Mucosa of descending colon (tissue), 3 donors: ENCODE data around the gene ADIPOQ. TPM values are rescaled to one million over a fixed set of nuclear protein-coding genes. Genes with fewer than 3 reads are reported as not detected.
A peak's percentile ranks its signal among the peaks of the same experiment; 100 is the strongest.

ENCODE experiments used
- ATAC-seq: fragments of 200-7000 bp; cut with Tn5 transposase; one replicate; pipeline ENCODE4 v1.9.1; 2020; ENCODE audit warnings: mild to moderate bottlenecking, moderate library complexity
- DNase-seq, 3 donors: peaks; one replicate each; pipeline ENCODE4 v3.0.0-alpha.2; 2020
- H3K36me3 ChIP-seq: fragments of 200-600 bp; one replicate; pipeline ENCODE4 v1.8.0; 2021; ENCODE audit warnings: low read depth, mild to moderate bottlenecking
- H3K4me1 ChIP-seq: fragments of 200-600 bp; one replicate; pipeline ENCODE4 v1.8.0; 2021; ENCODE audit warnings: low read depth, mild to moderate bottlenecking
- H3K4me3 ChIP-seq: fragments of 200-600 bp; one replicate; pipeline ENCODE4 v1.8.0; 2021; ENCODE audit warnings: mild to moderate bottlenecking
- H3K9me3 ChIP-seq: fragments of 200-600 bp; one replicate; pipeline ENCODE4 v1.8.0; 2021; ENCODE audit warnings: mild to moderate bottlenecking
- CTCF ChIP-seq: fragments of 200-600 bp; IDR thresholded peaks from one replicate; pipeline ENCODE4 v1.8.0; 2022; ENCODE audit warnings: antibody characterized with exemption, mild to moderate bottlenecking
- intact Hi-C, 2 donors: fragments of 100-400 bp; cut with DNase I in 1 of 2; cut with micrococcal nuclease in 1 of 2; formaldehyde crosslinking; loops; one replicate each; pipeline versions ENCODE4 v1.11.0 to v1.11.1; 2022; cut with DNase I, micrococcal nuclease
- total RNA-seq, 3 donors: library from RNA; stranded (reverse); fragmentation: NEBNext Ultra II Directional in 2 of 3; extraction: Animal tissue kit (Norgen Biotek cat#: 25700) in 2 of 3; gene quantifications; one replicate each; pipeline versions ENCODE4 v1.2.1 to v1.2.4, GENCODE V29; 2021 to 2023
- donor health status: DM: no; HTN: no; CAD: no; lungs with moderate emphysema.
- donor health status: DM: no; HTN: no; CAD: no.
- donor health status: DM: no; HTN: yes; CAD: no.

The ADIPOQ gene
- total RNA-seq, 3 donors from 2014 or later = 0.12 to 4.7 (median 1.3) TPM

DNA sequence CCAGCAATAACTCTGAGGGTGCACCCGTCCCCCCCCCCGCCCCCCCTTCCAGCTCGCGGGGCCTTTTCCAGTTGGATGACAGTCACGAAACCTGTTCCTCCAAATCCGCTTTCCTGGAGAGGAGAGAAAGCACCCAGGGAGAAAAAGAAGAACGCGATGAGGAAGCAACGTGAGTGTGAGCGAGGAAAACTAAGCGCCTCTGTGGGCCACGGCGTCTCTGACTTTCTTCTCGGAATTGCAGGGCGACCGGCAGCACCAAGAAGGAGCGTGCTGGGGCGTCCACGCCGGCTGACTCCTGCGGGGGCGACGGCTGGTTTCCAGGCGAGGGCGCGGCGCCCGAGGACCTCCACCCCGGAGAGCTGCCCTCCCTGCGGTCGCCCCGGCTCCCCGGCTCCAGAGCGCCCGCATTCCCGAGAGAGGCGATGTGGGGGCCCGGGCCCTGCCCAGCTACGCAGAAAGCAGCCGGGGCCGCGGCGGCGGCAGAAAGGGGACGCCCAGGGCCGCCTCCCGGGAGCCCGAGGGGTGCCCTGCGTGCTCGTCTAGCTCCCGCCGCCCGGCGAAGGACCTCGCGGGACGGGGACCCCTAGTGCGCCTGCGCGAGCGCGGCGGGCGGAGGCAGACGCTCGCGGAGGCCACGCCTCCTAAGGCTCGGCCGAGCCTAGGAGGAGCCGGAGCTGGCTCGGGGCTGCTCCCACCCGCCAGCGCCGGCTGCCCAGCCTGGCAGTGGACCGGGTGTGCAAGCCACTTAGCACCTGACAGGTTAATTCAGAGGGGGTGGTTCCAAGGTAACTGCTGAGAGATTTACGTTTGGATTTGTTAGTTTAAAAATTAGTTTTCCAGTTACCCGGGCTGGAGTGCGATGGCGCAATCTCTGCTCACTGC, 15.3 kb upstream of the ADIPOQ start:
- H3K36me3 ChIP-seq = no peaks in the 10 kb centered on the region
- H3K4me3 ChIP-seq = peak overlapping the region; percentile 9
- no peaks in the 10 kb centered on the region for H3K9me3 ChIP-seq
- DNase-seq (peak; percentile 78 to 88 (median 85)), ATAC-seq (peak; percentile 98)
- H3K4me1 ChIP-seq = peaks cover 14% of the 10 kb centered on the region
- no peak for TF ChIP-seq CTCF
- intact Hi-C loops = loop anchor here (5.0 to 10.0 kb wide), 2 partner anchors 212 to 215 kb away; partner anchors contain the start of gene AHSG (in 2 of the 2)

DNA sequence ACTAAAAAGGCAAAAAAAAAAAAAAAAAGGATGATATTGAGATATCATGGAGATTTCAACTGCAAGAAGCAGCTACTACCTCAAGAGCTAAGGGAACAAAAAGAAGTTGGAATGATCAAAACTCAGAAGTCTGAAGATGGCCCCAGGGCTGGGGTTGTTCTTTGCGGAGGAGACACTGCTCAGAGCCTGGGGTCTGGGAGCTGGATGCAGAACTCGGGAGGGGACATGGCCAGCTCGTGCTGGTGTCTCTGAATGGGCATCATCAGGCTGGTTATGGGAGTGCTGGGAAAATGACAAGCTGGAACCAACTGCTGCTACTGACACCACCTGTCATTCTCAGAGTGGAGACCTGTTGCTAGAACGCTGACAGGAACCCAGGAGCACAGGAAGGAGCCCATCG, 14.2 kb upstream of the ADIPOQ start:
- no peak for TF ChIP-seq CTCF
- Histone ChIP-seq H3K9me3 (no peaks in the 10 kb centered on the region), H3K4me1 (peaks cover 14% of the 10 kb centered on the region), H3K4me3 (no peak overlapping the region), H3K36me3 (no peaks in the 10 kb centered on the region)
- intact Hi-C loops = loop anchor here (5.0 to 10.0 kb wide), 2 partner anchors 214 to 216 kb away; partner anchors contain the start of gene AHSG (in 2 of the 2)
- ATAC-seq (no peak), DNase-seq (no peak)

DNA sequence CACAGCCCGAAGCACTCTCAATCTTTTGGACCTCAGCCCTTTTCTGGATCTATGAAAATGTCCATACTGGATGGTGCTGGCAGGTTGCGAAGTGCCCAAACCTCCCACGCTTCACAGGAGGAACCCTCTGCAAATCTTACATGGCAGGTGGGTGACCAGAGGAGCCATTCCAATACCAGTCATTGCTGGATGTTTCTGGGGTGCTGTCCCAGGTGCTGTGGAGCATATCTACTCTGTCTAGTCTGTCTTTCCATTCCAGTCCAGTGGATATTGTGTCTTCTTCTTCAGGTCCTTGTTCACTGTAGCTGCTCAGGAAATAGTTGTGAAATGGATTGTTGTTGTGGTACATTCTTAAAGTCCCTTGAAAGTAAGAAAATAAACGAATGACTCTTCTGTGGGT, 10.7 kb upstream of the ADIPOQ start:
- DNase-seq (no peak), ATAC-seq (no peak)
- Histone ChIP-seq H3K4me3 (no peak overlapping the region), H3K36me3 (no peaks in the 10 kb centered on the region), H3K9me3 (no peaks in the 10 kb centered on the region), H3K4me1 (peaks cover 4% of the 10 kb centered on the region)
- intact Hi-C loops = no loop called here
- no peak for TF ChIP-seq CTCF

GRCh38 chr3:186832276-186832675, 10.2 kb upstream of the ADIPOQ start:
- ATAC-seq = no peak
- intact Hi-C loops = no loop called here
- DNase-seq = no peak
- Histone ChIP-seq H3K4me3 (no peak overlapping the region), H3K9me3 (no peaks in the 10 kb centered on the region), H3K4me1 (peaks cover 4% of the 10 kb centered on the region), H3K36me3 (no peaks in the 10 kb centered on the region)
- no peak for TF ChIP-seq CTCF

DNA sequence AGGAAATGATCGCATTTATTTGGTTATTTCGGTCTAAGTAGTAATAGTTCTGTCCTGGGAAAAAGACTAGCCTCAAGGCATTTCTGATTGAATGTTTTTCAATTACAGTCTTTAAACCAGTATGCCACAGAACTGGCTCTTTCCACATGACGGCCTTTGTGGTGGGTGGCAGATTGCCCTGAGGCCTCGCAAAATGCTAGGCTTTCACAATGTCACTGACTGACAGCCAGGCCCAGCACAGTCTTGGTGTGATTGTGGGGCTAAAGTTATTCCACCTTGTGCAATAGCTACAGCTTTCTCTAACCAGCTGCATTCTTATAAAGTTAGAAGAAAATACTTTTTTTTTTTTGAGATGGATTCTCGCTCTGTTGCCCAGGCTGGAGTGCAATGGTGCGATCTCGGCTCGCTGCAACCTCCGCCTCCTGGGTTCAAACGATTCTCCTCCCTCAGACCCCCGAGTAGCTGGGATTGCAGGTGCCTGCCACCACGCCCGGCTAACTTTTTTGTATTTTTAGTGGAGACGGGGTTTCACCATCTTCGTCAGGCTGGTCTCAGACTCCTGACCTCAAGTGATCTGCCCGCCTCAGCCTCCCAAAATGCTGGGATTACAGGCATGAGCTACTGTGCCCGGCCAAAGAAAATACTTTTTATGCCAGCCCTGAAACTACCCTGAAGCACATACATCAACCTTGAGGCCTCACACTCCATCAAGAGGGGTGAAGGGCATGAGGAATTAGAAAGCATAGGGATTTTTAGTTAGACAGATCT, 2.5 kb upstream of the ADIPOQ start:
- Histone ChIP-seq H3K36me3 (no peaks in the 10 kb centered on the region), H3K4me3 (no peak overlapping the region), H3K9me3 (no peaks in the 10 kb centered on the region), H3K4me1 (no peaks in the 10 kb centered on the region)
- ATAC-seq (no peak), DNase-seq (no peak)
- no peak for TF ChIP-seq CTCF
- intact Hi-C loops = loop anchor here in 1 of 2 donors (10.0 kb wide), 1 partner anchor 325 kb away; no protein-coding TSS in a partner anchor
